Left ventricle myocardium inferior (tissue), 1 donor: ENCODE results near the gene ARFRP1. TPM values are rescaled to one million over a fixed set of nuclear protein-coding genes. Genes with fewer than 3 reads are reported as not detected.

Source experiments
- DNase-seq: peaks from one replicate; pipeline ENCODE4 v3.0.0-alpha.2; 2020
- H3K27ac ChIP-seq: fragments of 200-600 bp; replicated peaks from 2 replicates; pipeline ENCODE4 v1.8.0; 2021
- H3K27me3 ChIP-seq: fragments of 200-600 bp; 2 replicates; pipeline ENCODE4 v1.8.0; 2021; ENCODE audit warnings: low read depth
- H3K36me3 ChIP-seq: fragments of 200-600 bp; 2 replicates; pipeline ENCODE4 v1.8.0; 2021
- H3K4me1 ChIP-seq: fragments of 200-600 bp; 2 replicates; pipeline ENCODE4 v1.8.0; 2021
- H3K4me3 ChIP-seq: fragments of 200-600 bp; 2 replicates; pipeline ENCODE4 v1.8.0; 2021; ENCODE audit warnings: mild to moderate bottlenecking, moderate library complexity
- H3K9me3 ChIP-seq: fragments of 200-600 bp; replicated peaks from 2 replicates; pipeline ENCODE4 v1.8.0; 2021
- intact Hi-C: fragments of 100-400 bp; cut with micrococcal nuclease; formaldehyde crosslinking; loops from one replicate; pipeline ENCODE4 v1.11.0; 2022
- total RNA-seq: library from RNA; stranded (reverse); fragmentation: NEBNext Ultra II Directional; extraction: Animal tissue kit (Norgen Biotek cat#: 25700); gene quantifications from one replicate; pipeline ENCODE4 v1.2.1, GENCODE V29; 2021
- TF ChIP-seq, protein P1 (sequence below): fragments of 200-600 bp; IDR thresholded peaks from 2 replicates; pipeline ENCODE4 v1.8.0; 2021; ENCODE audit warnings: antibody characterized with exemption, mild to moderate bottlenecking, borderline replicate concordance
- donor health status: DM: no; HTN: yes; CAD: no; lungs with severe emphysema.

The ARFRP1 gene
- total RNA-seq, 1 donor from 2014 or later = 37.1 TPM

DNA sequence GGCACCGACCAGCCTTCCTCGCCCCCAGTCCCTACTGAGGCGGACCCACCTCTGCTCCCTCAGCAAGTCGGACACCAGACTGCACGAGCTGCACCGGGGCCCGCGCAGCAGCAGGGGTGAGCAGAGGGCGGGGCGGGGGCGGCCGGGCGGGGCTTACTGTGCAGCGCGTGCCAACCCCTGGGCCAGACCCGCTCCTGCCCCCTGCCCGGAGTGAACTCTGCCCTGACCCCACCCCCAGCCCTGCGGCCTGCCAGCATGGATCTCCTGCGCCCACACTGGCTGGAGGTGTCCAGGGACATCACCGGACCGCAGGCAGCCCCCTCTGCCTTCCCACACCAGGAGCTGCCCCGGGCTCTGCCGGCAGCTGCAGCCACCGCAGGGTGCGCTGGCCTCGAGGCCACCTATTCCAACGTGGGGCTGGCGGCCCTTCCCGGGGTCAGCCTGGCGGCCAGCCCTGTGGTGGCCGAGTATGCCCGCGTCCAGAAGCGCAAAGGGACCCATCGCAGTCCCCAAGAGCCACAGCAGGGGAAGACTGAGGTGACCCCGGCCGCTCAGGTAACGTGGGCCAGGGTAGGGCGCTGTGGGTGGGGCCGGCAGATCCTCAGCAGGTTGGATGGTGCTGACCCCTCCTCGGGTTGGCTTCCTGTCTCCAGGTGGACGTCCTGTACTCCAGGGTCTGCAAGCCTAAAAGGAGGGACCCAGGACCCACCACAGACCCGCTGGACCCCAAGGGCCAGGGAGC, 30.3 kb upstream of the ARFRP1 start:
- H3K27ac ChIP-seq = peak overlapping the region; percentile 98
- TF ChIP-seq, protein P1, sequence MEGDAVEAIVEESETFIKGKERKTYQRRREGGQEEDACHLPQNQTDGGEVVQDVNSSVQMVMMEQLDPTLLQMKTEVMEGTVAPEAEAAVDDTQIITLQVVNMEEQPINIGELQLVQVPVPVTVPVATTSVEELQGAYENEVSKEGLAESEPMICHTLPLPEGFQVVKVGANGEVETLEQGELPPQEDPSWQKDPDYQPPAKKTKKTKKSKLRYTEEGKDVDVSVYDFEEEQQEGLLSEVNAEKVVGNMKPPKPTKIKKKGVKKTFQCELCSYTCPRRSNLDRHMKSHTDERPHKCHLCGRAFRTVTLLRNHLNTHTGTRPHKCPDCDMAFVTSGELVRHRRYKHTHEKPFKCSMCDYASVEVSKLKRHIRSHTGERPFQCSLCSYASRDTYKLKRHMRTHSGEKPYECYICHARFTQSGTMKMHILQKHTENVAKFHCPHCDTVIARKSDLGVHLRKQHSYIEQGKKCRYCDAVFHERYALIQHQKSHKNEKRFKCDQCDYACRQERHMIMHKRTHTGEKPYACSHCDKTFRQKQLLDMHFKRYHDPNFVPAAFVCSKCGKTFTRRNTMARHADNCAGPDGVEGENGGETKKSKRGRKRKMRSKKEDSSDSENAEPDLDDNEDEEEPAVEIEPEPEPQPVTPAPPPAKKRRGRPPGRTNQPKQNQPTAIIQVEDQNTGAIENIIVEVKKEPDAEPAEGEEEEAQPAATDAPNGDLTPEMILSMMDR = no peak
- intact Hi-C loops = no loop called here
- DNase-seq = no peak
- H3K36me3 ChIP-seq = peaks cover 47% of the 10 kb centered on the region
- no peaks in the 10 kb centered on the region for H3K27me3 ChIP-seq
- peaks cover 51% of the 10 kb centered on the region for H3K4me1 ChIP-seq
- peak overlapping the region; percentile 78 for H3K4me3 ChIP-seq
- no peaks in the 10 kb centered on the region for H3K9me3 ChIP-seq

DNA sequence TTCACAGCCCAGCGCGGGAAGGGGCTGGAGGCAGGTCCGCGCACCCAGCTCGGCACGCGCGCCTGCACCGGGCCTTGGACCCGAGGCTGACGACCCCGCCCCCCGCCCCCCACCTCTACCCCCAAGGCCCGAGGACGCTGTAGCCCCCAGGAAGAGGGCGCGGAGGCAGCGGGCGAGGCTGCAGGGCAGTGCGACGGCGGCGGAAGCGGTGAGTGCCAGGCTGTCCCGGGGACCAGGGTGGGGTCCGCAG, 29.8 kb upstream of the ARFRP1 start:
- no peak for DNase-seq
- Histone ChIP-seq H3K4me3 (peak overlapping the region; percentile 78), H3K4me1 (peaks cover 48% of the 10 kb centered on the region), H3K36me3 (peaks cover 42% of the 10 kb centered on the region), H3K27me3 (no peaks in the 10 kb centered on the region), H3K27ac (no peak overlapping the region), H3K9me3 (no peaks in the 10 kb centered on the region)
- intact Hi-C loops = no loop called here
- TF ChIP-seq, protein P1 = no peak

DNA sequence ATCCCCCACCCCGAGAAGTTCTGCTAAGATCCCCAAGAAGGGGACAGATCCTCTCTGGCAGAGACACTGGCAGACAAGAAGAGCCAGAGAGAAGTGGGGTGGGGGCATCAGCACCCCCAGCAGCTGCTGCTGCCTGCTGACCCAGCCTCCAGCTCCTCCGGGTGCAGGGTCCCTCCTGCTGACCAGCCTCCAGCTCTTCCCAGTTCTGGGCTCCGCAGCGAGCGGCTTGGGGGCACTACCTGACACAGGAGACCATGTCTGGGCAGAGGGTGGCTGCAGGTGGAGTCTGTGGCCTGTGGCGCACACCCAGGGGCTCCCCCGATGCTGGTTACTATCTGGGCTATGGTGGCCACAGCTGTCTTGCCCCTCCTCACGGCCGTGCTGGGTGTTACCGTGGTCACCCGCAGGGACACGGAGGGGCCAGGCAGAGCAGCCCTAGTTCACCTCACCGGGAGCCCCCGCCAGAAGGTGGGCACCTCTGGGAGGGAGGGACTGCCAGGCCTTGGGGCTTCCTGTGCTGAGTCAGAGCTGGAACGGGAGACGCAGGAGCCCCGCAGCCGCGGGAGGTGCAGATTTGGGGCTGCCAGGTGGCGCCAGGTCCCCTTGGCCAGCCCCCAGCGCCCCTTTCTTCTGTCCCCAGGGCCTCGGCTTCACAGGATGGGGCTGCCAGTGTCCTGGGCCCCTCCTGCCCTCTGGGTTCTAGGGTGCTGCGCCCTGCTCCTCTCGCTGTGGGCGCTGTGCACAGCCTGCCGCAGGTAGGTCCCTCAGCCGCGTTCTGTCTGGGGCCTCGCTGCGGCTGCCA, 29.3 kb upstream of the ARFRP1 start:
- Histone ChIP-seq H3K36me3 (peaks cover 37% of the 10 kb centered on the region), H3K9me3 (no peaks in the 10 kb centered on the region), H3K27ac (no peak overlapping the region), H3K4me1 (peaks cover 43% of the 10 kb centered on the region), H3K27me3 (no peaks in the 10 kb centered on the region), H3K4me3 (peak overlapping the region; percentile 78)
- TF ChIP-seq, protein P1 = no peak
- intact Hi-C loops = no loop called here
- no peak for DNase-seq

DNA sequence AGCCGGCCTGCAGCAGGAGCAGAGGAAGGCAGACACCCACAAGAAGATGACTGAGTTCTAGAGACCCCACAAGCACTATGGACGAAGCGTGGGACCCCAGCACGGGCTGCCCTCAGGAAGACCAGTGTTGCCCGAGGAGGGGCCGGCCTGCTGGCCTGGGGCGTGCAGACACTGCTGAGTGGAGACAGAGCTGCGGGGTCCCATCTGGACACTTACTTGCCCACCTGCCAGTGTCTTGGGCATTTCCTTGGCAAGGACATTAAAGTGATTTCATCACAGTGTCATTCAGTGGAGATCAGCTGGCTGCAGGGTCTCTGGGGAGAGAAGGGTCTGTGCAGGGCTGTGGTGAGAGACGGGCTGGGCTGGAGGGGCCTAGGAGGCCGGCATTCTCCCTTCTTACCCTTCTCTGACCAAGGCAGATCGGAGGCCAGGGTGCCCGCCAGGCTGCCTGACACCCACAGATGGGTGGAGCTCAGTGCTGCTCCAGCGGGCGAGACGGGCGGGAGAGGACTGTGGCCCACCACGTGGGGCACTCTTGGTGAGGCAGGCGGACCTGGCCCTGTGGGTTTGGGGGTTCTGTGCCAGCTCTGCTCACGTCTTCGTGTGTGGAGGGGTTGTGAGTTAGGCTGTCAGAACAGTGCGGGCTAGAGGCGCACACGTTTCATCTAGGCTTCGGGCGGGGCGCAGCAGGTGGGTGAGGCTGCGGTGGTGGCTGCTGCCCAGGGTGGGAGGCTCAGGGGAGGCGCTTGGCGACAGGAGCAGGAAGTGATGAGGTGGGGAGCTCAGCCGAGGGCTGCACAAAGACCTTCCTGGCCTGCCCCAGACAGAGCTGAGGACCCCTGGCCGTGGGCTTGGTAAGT, 28.3 kb upstream of the ARFRP1 start, which contains the start of gene LIME1:
Gene LIME1 (plus strand): TSS at position 806 of the 860 bp plus-strand sequence. CDS start 886 bp downstream, outside the sequence.
- peaks cover 33% of the 10 kb centered on the region for H3K4me1 ChIP-seq
- H3K27ac ChIP-seq = no peak within 1 kb of the TSS
- H3K36me3 ChIP-seq = peaks cover 33% of the 10 kb centered on the region
- peak within 1 kb of the TSS; percentile 78 for H3K4me3 ChIP-seq
- H3K27me3 ChIP-seq = no peaks in the 10 kb centered on the region
- no peak for DNase-seq
- intact Hi-C loops = no loop called here
- TF ChIP-seq, protein P1 = no peak
- no peaks in the 10 kb centered on the region for H3K9me3 ChIP-seq
